ENCODE measurements around the gene DGKB. TPM values are rescaled to one million over a fixed set of nuclear protein-coding genes. Genes with fewer than 3 reads are reported as not detected.

DGKB gene
- total and polyA plus RNA-seq, 7 donors = 0.39 to 22.4 (median 11.3) TPM; not detected in 2

DNA sequence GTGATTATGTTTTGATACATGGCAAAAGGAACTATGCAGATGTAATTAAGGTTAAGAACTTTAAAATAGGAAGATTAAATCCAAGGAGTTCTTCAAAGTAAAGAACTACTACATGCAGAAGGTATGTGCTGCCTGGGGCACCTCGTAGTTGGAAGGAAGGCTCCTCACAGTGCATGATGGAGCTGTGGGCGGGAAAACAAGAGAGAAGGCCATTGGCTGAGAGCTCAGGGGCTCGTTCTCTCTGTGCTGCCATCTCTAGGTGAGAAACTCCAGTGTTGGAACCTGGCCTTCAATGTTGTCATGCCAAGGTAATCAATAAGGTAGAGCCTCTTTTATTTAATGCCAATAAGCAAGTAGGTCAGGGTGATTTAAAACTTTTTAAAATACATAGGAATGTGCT, 521.7 kb downstream of the DGKB start:
- Histone ChIP-seq H3K9me3 (no peaks in the 10 kb centered on the region), H3K4me1 (no peaks in the 10 kb centered on the region), H3K4me3 (no peak overlapping the region), H3K27me3 (no peaks in the 10 kb centered on the region), H3K27ac (no peak overlapping the region), H3K36me3 (no peaks in the 10 kb centered on the region)
- intact Hi-C loops (cut with DNase I) = no loop called here
- no peak for TF ChIP-seq EP300 (IDR thresholded peaks at IDR 0.05)
- no peak for TF ChIP-seq POLR2A (IDR thresholded peaks at IDR 0.05)
- TF ChIP-seq, protein P1, sequence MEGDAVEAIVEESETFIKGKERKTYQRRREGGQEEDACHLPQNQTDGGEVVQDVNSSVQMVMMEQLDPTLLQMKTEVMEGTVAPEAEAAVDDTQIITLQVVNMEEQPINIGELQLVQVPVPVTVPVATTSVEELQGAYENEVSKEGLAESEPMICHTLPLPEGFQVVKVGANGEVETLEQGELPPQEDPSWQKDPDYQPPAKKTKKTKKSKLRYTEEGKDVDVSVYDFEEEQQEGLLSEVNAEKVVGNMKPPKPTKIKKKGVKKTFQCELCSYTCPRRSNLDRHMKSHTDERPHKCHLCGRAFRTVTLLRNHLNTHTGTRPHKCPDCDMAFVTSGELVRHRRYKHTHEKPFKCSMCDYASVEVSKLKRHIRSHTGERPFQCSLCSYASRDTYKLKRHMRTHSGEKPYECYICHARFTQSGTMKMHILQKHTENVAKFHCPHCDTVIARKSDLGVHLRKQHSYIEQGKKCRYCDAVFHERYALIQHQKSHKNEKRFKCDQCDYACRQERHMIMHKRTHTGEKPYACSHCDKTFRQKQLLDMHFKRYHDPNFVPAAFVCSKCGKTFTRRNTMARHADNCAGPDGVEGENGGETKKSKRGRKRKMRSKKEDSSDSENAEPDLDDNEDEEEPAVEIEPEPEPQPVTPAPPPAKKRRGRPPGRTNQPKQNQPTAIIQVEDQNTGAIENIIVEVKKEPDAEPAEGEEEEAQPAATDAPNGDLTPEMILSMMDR (IDR thresholded peaks at IDR 0.05) = no peak
- TF ChIP-seq POLR2AphosphoS5 (IDR thresholded peaks at IDR 0.05) = no peak
- DNase-seq = no peak
- 75 to 78% methylated on average over 3 of the region's 3 CpGs for WGBS, 2 donors

GRCh38 chr7:14377646-14378266, 524.8 kb downstream of the DGKB start:
- Histone ChIP-seq H3K36me3 (no peaks in the 10 kb centered on the region), H3K27me3 (no peaks in the 10 kb centered on the region), H3K4me3 (no peak overlapping the region), H3K9me3 (no peaks in the 10 kb centered on the region), H3K4me1 (no peaks in the 10 kb centered on the region), H3K27ac (no peak overlapping the region)
- DNase-seq = no peak
- TF ChIP-seq POLR2AphosphoS5 (IDR thresholded peaks at IDR 0.05) (no peak), EP300 (IDR thresholded peaks at IDR 0.05) (no peak), POLR2A (IDR thresholded peaks at IDR 0.05) (no peak)
- TF ChIP-seq, protein P1 (IDR thresholded peaks at IDR 0.05) = no peak
- WGBS, 2 donors = 75 to 84% methylated on average over 4 of the region's 4 CpGs
- intact Hi-C loops (cut with DNase I) = no loop called here

- 65 to 74% methylated on average over 2 of the region's 2 CpGs for WGBS, 2 donors
- DNase-seq = no peak
- intact Hi-C loops (cut with DNase I) = no loop called here
Measured at GRCh38 chr7:14376711-14377110, 525.8 kb downstream of the DGKB start.

DNA sequence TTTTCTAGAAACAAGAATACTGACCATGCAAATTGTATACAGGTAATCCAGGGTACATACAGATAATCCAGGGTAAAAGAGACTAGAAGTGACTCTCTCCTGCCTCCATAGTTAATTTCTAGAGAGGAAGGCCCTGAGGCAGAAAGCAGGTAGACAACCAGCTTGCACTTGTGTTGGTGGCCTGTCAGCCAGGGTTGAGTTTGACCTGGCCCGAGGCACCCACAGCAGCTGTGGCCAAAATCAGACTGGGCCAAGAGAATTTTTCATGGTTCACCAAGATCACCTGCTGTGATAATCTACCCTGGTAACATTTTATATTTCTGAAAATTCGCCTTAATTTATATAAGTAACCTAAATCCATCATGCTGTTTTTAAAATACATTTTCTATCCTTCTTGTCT, 526.6 kb downstream of the DGKB start:
- intact Hi-C loops (cut with DNase I) = no loop called here
- Histone ChIP-seq H3K4me3 (no peak overlapping the region), H3K27ac (no peak overlapping the region), H3K4me1 (no peaks in the 10 kb centered on the region), H3K9me3 (no peaks in the 10 kb centered on the region), H3K36me3 (no peaks in the 10 kb centered on the region), H3K27me3 (no peaks in the 10 kb centered on the region)
- no peak for TF ChIP-seq POLR2AphosphoS5 (IDR thresholded peaks at IDR 0.05)
- TF ChIP-seq, protein P1 (IDR thresholded peaks at IDR 0.05) = no peak
- no peak for TF ChIP-seq EP300 (IDR thresholded peaks at IDR 0.05)
- TF ChIP-seq POLR2A (IDR thresholded peaks at IDR 0.05) = no peak
- WGBS, 2 donors = 63 to 83% methylated on average over 2 of the region's 2 CpGs
- no peak for DNase-seq

More at GRCh38 chr7:14376711-14377110, 525.8 kb downstream of the DGKB start:
- TF ChIP-seq, protein P1 (IDR thresholded peaks at IDR 0.05) = no peak
- TF ChIP-seq POLR2A (IDR thresholded peaks at IDR 0.05) (no peak), EP300 (IDR thresholded peaks at IDR 0.05) (no peak), POLR2AphosphoS5 (IDR thresholded peaks at IDR 0.05) (no peak)
- H3K27ac ChIP-seq = no peak overlapping the region
- no peaks in the 10 kb centered on the region for H3K36me3 ChIP-seq
- no peaks in the 10 kb centered on the region for H3K4me1 ChIP-seq
- no peak overlapping the region for H3K4me3 ChIP-seq
- H3K27me3 ChIP-seq = no peaks in the 10 kb centered on the region
- no peaks in the 10 kb centered on the region for H3K9me3 ChIP-seq

DNA sequence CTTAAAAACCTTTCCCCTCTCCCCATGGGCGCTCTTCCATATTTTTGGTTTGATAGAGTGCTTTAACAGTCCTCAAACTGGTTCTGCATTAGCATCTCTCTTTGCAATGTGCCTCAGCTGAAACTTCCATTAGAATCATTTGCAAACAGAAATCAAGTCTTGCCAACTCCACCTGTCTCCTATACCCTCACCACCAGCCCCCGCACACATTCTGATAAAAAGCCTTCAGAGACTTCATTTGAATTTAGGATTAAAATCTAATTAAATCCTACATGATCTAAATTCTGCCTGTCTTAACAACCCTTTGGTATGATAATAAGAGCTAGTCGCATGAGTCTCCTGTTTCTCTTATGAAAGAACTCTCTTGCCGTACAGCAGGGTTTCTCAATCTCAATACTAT, 528.2 kb downstream of the DGKB start:
- WGBS, 2 donors = 93 to 94% methylated on average over 4 of the region's 4 CpGs

More for the DNA sequence above, 528.2 kb downstream of the DGKB start:
- TF ChIP-seq EP300 (IDR thresholded peaks at IDR 0.05) = no peak
- no peak for TF ChIP-seq POLR2AphosphoS5 (IDR thresholded peaks at IDR 0.05)
- TF ChIP-seq, protein P1 (IDR thresholded peaks at IDR 0.05) = no peak
- TF ChIP-seq POLR2A (IDR thresholded peaks at IDR 0.05) = no peak
- no peaks in the 10 kb centered on the region for H3K36me3 ChIP-seq
- no peaks in the 10 kb centered on the region for H3K4me1 ChIP-seq
- H3K9me3 ChIP-seq = no peaks in the 10 kb centered on the region
- intact Hi-C loops (cut with DNase I) = no loop called here
- no peak overlapping the region for H3K27ac ChIP-seq
- no peak overlapping the region for H3K4me3 ChIP-seq
- no peaks in the 10 kb centered on the region for H3K27me3 ChIP-seq
- DNase-seq = no peak

Data from sigmoid colon (tissue), 7 donors.